IMR-90 (cell line): ENCODE measurements around the gene BBS1. TPM values are rescaled to one million over a fixed set of nuclear protein-coding genes. Genes with fewer than 3 reads are reported as not detected.
A peak's percentile ranks its signal among the peaks of the same experiment; 100 is the strongest.

Experiments used
- ATAC-seq: fragments of 200-7000 bp; cut with Tn5 transposase; 2 replicates; pipeline ENCODE4 v1.9.1; 2020; ENCODE audit warnings: low read depth, mild to moderate bottlenecking, moderate library complexity
- BruUV-seq: library from RNA; stranded (reverse); fragments of 400-500 nt; replicated peaks from 2 replicates; lab custom pipeline; 2021; lab: Mats Ljungman, UMichigan
- CTCF ChIA-PET: fragments of 300-600 bp; formaldehyde crosslinking; extraction: SDS; loops from one replicate; lab custom pipeline; 2021; ENCODE audit warnings: antibody characterized with exemption; lab: Yijun Ruan, JAX
- POLR2A ChIA-PET: fragments of 300-600 bp; sonication (Branson Sonifier 250); formaldehyde crosslinking; loops from one replicate; lab custom pipeline; 2022; ENCODE audit warnings: antibody characterized with exemption; ENCODE audit not compliant: unreplicated experiment; lab: Charles Lee
- DNase-seq: peaks from one replicate; pipeline ENCODE4 v3.0.0; 2013
- H2AFZ ChIP-seq: replicated peaks from 2 replicates; pipeline ENCODE3; 2013; ENCODE audit warnings: low read length, mild to moderate bottlenecking; ENCODE audit not compliant: poor library complexity
- H2AK5ac ChIP-seq: 2 replicates; pipeline ENCODE4 v1.6.1; 2013; ENCODE audit warnings: low read depth, low read length, inconsistent platforms
- H2AK9ac ChIP-seq: replicated peaks from 2 replicates; pipeline ENCODE3; 2013; ENCODE audit warnings: mild to moderate bottlenecking, low read depth, low read length, moderate library complexity; ENCODE audit not compliant: poor library complexity
- H2BK120ac ChIP-seq: 2 replicates; pipeline ENCODE4 v1.6.1; 2013; ENCODE audit warnings: low read depth, low read length, inconsistent platforms
- H2BK15ac ChIP-seq: 3 replicates; pipeline ENCODE4 v1.6.1; 2013; ENCODE audit warnings: low read depth, low read length, inconsistent platforms
- H2BK20ac ChIP-seq: 2 replicates; pipeline ENCODE4 v1.6.1; 2013; ENCODE audit warnings: low read depth, mild to moderate bottlenecking, inconsistent platforms, low read length, moderate library complexity
- H2BK5ac ChIP-seq: 2 replicates; pipeline ENCODE4 v1.6.1; 2013; ENCODE audit warnings: mild to moderate bottlenecking, low read depth, low read length, inconsistent platforms; ENCODE audit not compliant: poor library complexity, severe bottlenecking
- H3K14ac ChIP-seq: replicated peaks from 2 replicates; pipeline ENCODE4 v1.6.1; 2013; ENCODE audit warnings: low read depth, low read length, inconsistent platforms
- H3K18ac ChIP-seq: 2 replicates; pipeline ENCODE4 v1.6.1; 2013; ENCODE audit warnings: low read depth, low read length, control low read depth
- H3K23ac ChIP-seq: 2 replicates; pipeline ENCODE4 v1.6.1; 2013; ENCODE audit warnings: low read depth, low read length, inconsistent platforms
- H3K27ac ChIP-seq: 2 replicates; pipeline ENCODE4 v1.5.1; 2013; ENCODE audit warnings: mild to moderate bottlenecking, control low read depth, low read length; ENCODE audit not compliant: insufficient read depth
- H3K27me3 ChIP-seq: 2 replicates; pipeline ENCODE4 v1.6.1; 2013; ENCODE audit warnings: low read length; ENCODE audit not compliant: control insufficient read depth, insufficient read depth
- H3K36me3 ChIP-seq: 2 replicates; pipeline ENCODE4 v1.6.1; 2013; ENCODE audit warnings: low read length, mixed read lengths; ENCODE audit not compliant: control insufficient read depth, insufficient read depth
- H3K4ac ChIP-seq: 2 replicates; pipeline ENCODE4 v1.6.1; 2013; ENCODE audit warnings: low read depth, low read length, inconsistent platforms
- H3K4me1 ChIP-seq: 2 replicates; pipeline ENCODE4 v1.6.1; 2013; ENCODE audit warnings: low read length, mixed read lengths; ENCODE audit not compliant: control insufficient read depth, insufficient read depth
- H3K4me2 ChIP-seq: 2 replicates; pipeline ENCODE4 v1.6.1; 2013; ENCODE audit warnings: low read depth, mild to moderate bottlenecking, control low read depth, low read length, moderate library complexity
- H3K4me3 ChIP-seq: 2 replicates; pipeline ENCODE4 v1.5.1; 2013; ENCODE audit warnings: low read depth, mild to moderate bottlenecking, control low read depth, low read length, moderate library complexity; ENCODE audit not compliant: insufficient read depth
- H3K56ac ChIP-seq: 2 replicates; pipeline ENCODE4 v1.6.1; 2013; ENCODE audit warnings: low read length, inconsistent platforms; ENCODE audit not compliant: insufficient read depth; ENCODE audit errors: extremely low read depth
- H3K79me1 ChIP-seq, 2 experiments: 2 replicates each; pipeline ENCODE4 v1.6.1; 2013; ENCODE audit warnings: low read length in 2 of 2, inconsistent platforms in 1 of 2, low read depth in 1 of 2
- H3K9ac ChIP-seq: 2 replicates; pipeline ENCODE4 v1.6.1; 2013; ENCODE audit warnings: low read depth, low read length, control low read depth
- H3K9me1 ChIP-seq: 2 replicates; pipeline ENCODE4 v1.6.1; 2013; ENCODE audit warnings: low read length, inconsistent platforms; ENCODE audit not compliant: insufficient read depth
- H3K9me3 ChIP-seq: 2 replicates; pipeline ENCODE4 v1.6.1; 2013; ENCODE audit warnings: low read length; ENCODE audit not compliant: control insufficient read depth, insufficient read depth
- H4K20me1 ChIP-seq: 2 replicates; pipeline ENCODE4 v1.6.1; 2013; ENCODE audit warnings: low read length, inconsistent platforms; ENCODE audit not compliant: insufficient read depth
- H4K5ac ChIP-seq: 2 replicates; pipeline ENCODE4 v1.6.1; 2013; ENCODE audit warnings: mild to moderate bottlenecking, low read depth, low read length, control low read depth
- H4K8ac ChIP-seq, 2 experiments: 2 replicates each; pipeline ENCODE4 v1.6.1; 2013; ENCODE audit warnings: low read depth in 2 of 2, low read length in 2 of 2, control low read depth in 1 of 2, inconsistent platforms in 1 of 2
- H4K91ac ChIP-seq: 2 replicates; pipeline ENCODE4 v1.6.1; 2013; ENCODE audit warnings: low read depth, low read length, inconsistent platforms; ENCODE audit not compliant: insufficient read depth
- BHLHE40 ChIP-seq: fragments of 150-350 bp; IDR thresholded peaks from 2 replicates; pipeline ENCODE4 v1.6.1; 2016; ENCODE audit warnings: mild to moderate bottlenecking, low read depth, low read length
- CHD1 ChIP-seq: IDR thresholded peaks from 2 replicates; pipeline ENCODE4 v1.6.1; 2012; ENCODE audit warnings: low read depth, low read length, improper control_type of control experiment
- ELK1 ChIP-seq: fragments of 150-350 bp; IDR thresholded peaks from 2 replicates; pipeline ENCODE4 v1.6.1; 2016; ENCODE audit warnings: low read depth, mild to moderate bottlenecking, low read length, moderate library complexity, borderline replicate concordance
- MAFK ChIP-seq: IDR thresholded peaks from 2 replicates; pipeline ENCODE4 v1.6.1; 2012; ENCODE audit warnings: low read depth, low read length, improper control_type of control experiment
- MAZ ChIP-seq: IDR thresholded peaks from 2 replicates; pipeline ENCODE4 v1.6.1; 2012; ENCODE audit warnings: low read depth, mild to moderate bottlenecking, low read length, improper control_type of control experiment, moderate library complexity, borderline replicate concordance
- MXI1 ChIP-seq: IDR thresholded peaks from 2 replicates; pipeline ENCODE4 v1.6.1; 2012; ENCODE audit warnings: low read depth, mild to moderate bottlenecking, low read length, moderate library complexity, borderline replicate concordance
- RCOR1 ChIP-seq: IDR thresholded peaks from 2 replicates; pipeline ENCODE4 v1.6.1; 2012; ENCODE audit warnings: mild to moderate bottlenecking, low read length, improper control_type of control experiment; ENCODE audit not compliant: insufficient replicate concordance
- RFX5 ChIP-seq: IDR thresholded peaks from 2 replicates; pipeline ENCODE4 v1.8.0; 2012; ENCODE audit warnings: low read depth, mild to moderate bottlenecking, low read length, moderate library complexity
- SMC3 ChIP-seq: fragments of 150-350 bp; IDR thresholded peaks from 2 replicates; pipeline ENCODE4 v1.6.1; 2016; ENCODE audit warnings: low read depth, mild to moderate bottlenecking, antibody characterized with exemption, low read length, moderate library complexity
- USF2 ChIP-seq: fragments of 150-350 bp; IDR thresholded peaks from 2 replicates; pipeline ENCODE4 v1.6.1; 2017; ENCODE audit warnings: mild to moderate bottlenecking, antibody characterized with exemption, low read length, low read depth
- WGBS, 2 experiments: methylation state at CpG; one replicate each; pipeline versions ENCODE4 v1.1.5 to v1.1.7; 2013; ENCODE audit warnings: missing lambda C conversion rate in 2 of 2; ENCODE audit not compliant: insufficient read length in 1 of 2; ENCODE audit errors: extremely low coverage in 2 of 2; 5-methylcytosine and 5-hydroxymethylcytosine counted together
- dilution Hi-C: fragments of 300-500 bp; cut with HindIII; formaldehyde crosslinking; loops from one replicate; pipeline ENCODE4 v1.14.3; 2018; ENCODE audit warnings: low sequenced_read_pairs; ENCODE audit not compliant: unreplicated experiment
- in situ Hi-C: fragments of 300-500 bp; cut with MboI; formaldehyde crosslinking; loops from 3 replicates; pipeline ENCODE4 v1.14.3; 2019; ENCODE audit warnings: low sequenced_read_pairs, inconsistent platforms, mixed read lengths
- intact Hi-C: fragments of 100-400 bp; cut with micrococcal nuclease; formaldehyde crosslinking; loops from 2 replicates; pipeline ENCODE4 v1.10.0; 2022
- polyA plus RNA-seq, 3 experiments: library from polyadenylated mRNA; depleted of rRNA; stranded (reverse); fragments of >200 nt; gene quantifications; 2 replicates each; pipeline ENCODE4 v1.2.3, GENCODE V29; 2012; ENCODE audit warnings: low replicate concordance in 1 of 3
- total RNA-seq: library from RNA; depleted of rRNA; stranded (reverse); fragments of >200 nt; gene quantifications from 2 replicates; pipeline ENCODE4 v1.2.3, GENCODE V29; 2012

Gene BBS1
- total and polyA plus RNA-seq, 2 of the 4 experiments (the other 2 are of a cell fraction) = 16.5 to 20.6 TPM

GRCh38 chr11:66476841-66477251 lies 33.6 kb upstream of the BBS1 start:
- no peak for DNase-seq
- Histone ChIP-seq H3K27me3 (no peaks in the 10 kb centered on the region), H3K4me2 (no peak overlapping the region), H3K9me1 (peaks cover 7% of the 10 kb centered on the region; the same call in 1 of the 2 replicates), H2AFZ (no peak overlapping the region), H4K5ac (no peak overlapping the region), H3K9me3 (no peaks in the 10 kb centered on the region), H2BK120ac (no peak overlapping the region), H3K14ac (no peak overlapping the region), H2BK5ac (no peak overlapping the region), H2AK9ac (peak overlapping the region; percentile 56), H3K27ac (no peak overlapping the region), H3K23ac (no peak overlapping the region), H3K4ac (no peak overlapping the region), H2BK20ac (no peak overlapping the region), H2BK15ac (no peak overlapping the region), H3K4me1 (peaks cover 8% of the 10 kb centered on the region), H3K56ac (no peak overlapping the region), H4K20me1 (peaks cover 11% of the 10 kb centered on the region; the same call in 1 of the 2 replicates), H3K36me3 (peaks cover 26% of the 10 kb centered on the region), H3K4me3 (no peak overlapping the region), H3K9ac (no peak overlapping the region), H4K8ac (no peak overlapping the region), H3K79me1 (peaks cover 19 to 49% of the 10 kb centered on the region in 2 experiments), H2AK5ac (no peak overlapping the region), H4K91ac (no peak overlapping the region), H3K18ac (no peak overlapping the region)
- intact Hi-C loops (no loop called here), dilution Hi-C loops (no loop called here), in situ Hi-C loops (no loop called here)
- ATAC-seq = no peak
- 67% methylated on average over 4 of the region's 9 CpGs; no CpG with 5 or more reads in 1 of the 2 experiments for WGBS, 2 experiments
- no peak for TF ChIP-seq RCOR1
- TF ChIP-seq CHD1 = no peak
- TF ChIP-seq MXI1 = no peak
- no peak for TF ChIP-seq MAFK
- no peak for TF ChIP-seq MAZ
- no peak for TF ChIP-seq SMC3
- no peak for TF ChIP-seq BHLHE40
- TF ChIP-seq RFX5 = no peak
- TF ChIP-seq ELK1 = no peak
- TF ChIP-seq USF2 = no peak; the same call in 1 of the 2 replicates
- no TSS peak for BruUV-seq
- CTCF ChIA-PET = interaction anchor here (0.5 kb wide), 1 partner anchor 8 kb away, joined by 4 read pairs; no protein-coding TSS in a partner anchor
- POLR2A ChIA-PET = no interaction called here
